ENCODE results near the gene CYP4F22. TPM values are rescaled to one million over a fixed set of nuclear protein-coding genes. Genes with fewer than 3 reads are reported as not detected.

CYP4F22 gene
- total RNA-seq, 6 donors from 2014 or later: 0.11 to 3.1 (median 0.20) TPM; not detected in 1

DNA sequence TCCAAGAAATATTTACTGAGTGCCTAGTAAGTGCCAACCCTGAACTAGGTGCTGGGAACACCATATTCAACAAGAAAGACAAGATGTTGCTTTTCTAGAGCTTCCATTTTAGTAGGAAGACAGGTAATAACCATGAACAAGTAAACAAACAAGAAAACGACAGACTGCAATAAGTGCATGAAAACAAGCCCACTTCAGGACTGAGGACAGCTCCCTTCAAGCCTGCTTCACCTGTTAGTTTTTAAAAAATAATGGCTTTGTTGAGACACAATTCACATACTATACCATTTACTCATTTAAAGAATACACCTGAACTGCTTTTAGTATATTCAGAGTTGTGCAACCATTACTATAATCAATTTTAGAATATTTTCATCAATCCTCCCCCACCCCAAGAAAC, 30.4 kb downstream of the CYP4F22 start:
- no peaks in the 10 kb centered on the region for H3K9me3 ChIP-seq
- H3K4me1 ChIP-seq: no peaks in the 10 kb centered on the region
- H3K27me3 ChIP-seq: no peaks in the 10 kb centered on the region
- H3K4me3 ChIP-seq: no peak overlapping the region
- ATAC-seq (ENCODE audit: low FRiP score in 2 of 2): no peak
- WGBS, 2 donors: 61 to 62% methylated on average over 1 of the region's 1 CpG
- no peak for DNase-seq
- TF ChIP-seq POLR2A (IDR thresholded peaks at IDR 0.05) (no peak), CTCF (IDR thresholded peaks at IDR 0.05) (no peak)
- no peaks in the 10 kb centered on the region for H3K36me3 ChIP-seq
- no peak overlapping the region for H3K27ac ChIP-seq

- H3K9me3 ChIP-seq: no peaks in the 10 kb centered on the region
- H3K4me1 ChIP-seq: no peaks in the 10 kb centered on the region
- TF ChIP-seq POLR2A (IDR thresholded peaks at IDR 0.05): no peak
- no peak for TF ChIP-seq EP300 (IDR thresholded peaks at IDR 0.05)
- no peak for TF ChIP-seq POLR2AphosphoS5 (IDR thresholded peaks at IDR 0.05)
- TF ChIP-seq CTCF (IDR thresholded peaks at IDR 0.05): no peak
- DNase-seq (no peak), ATAC-seq (ENCODE audit: low FRiP score in 2 of 2) (no peak)
- H3K27me3 ChIP-seq: no peaks in the 10 kb centered on the region
- no peaks in the 10 kb centered on the region for H3K36me3 ChIP-seq
- no peak overlapping the region for H3K4me3 ChIP-seq
- H3K27ac ChIP-seq: no peak overlapping the region
Measured at GRCh38 chr19:15539638-15540037, 31.3 kb downstream of the CYP4F22 start.

- Histone ChIP-seq H3K4me1 (no peaks in the 10 kb centered on the region), H3K4me3 (no peak overlapping the region), H3K27me3 (no peaks in the 10 kb centered on the region), H3K27ac (no peak overlapping the region), H3K36me3 (no peaks in the 10 kb centered on the region), H3K9me3 (no peaks in the 10 kb centered on the region)
- TF ChIP-seq EP300 (IDR thresholded peaks at IDR 0.05) (no peak), CTCF (IDR thresholded peaks at IDR 0.05) (no peak), POLR2A (IDR thresholded peaks at IDR 0.05) (no peak), POLR2AphosphoS5 (IDR thresholded peaks at IDR 0.05) (no peak)
- peak in 1 of 2 donors; percentile 54 for DNase-seq
- no peak for ATAC-seq (ENCODE audit: low FRiP score in 2 of 2)
- 85% methylated on average over 20 of the region's 20 CpGs for WGBS, 2 donors
Measured at GRCh38 chr19:15540435-15540834, 32.1 kb downstream of the CYP4F22 start.

- no peaks in the 10 kb centered on the region for H3K9me3 ChIP-seq
- H3K27me3 ChIP-seq: no peaks in the 10 kb centered on the region
- TF ChIP-seq POLR2AphosphoS5 (IDR thresholded peaks at IDR 0.05) (no peak), CTCF (IDR thresholded peaks at IDR 0.05) (no peak), POLR2A (IDR thresholded peaks at IDR 0.05) (no peak), EP300 (IDR thresholded peaks at IDR 0.05) (no peak)
- no peak overlapping the region for H3K27ac ChIP-seq
- no peak for DNase-seq
- H3K4me1 ChIP-seq: no peaks in the 10 kb centered on the region
- ATAC-seq (ENCODE audit: low FRiP score in 2 of 2): no peak
- H3K36me3 ChIP-seq: no peaks in the 10 kb centered on the region
- H3K4me3 ChIP-seq: no peak overlapping the region
Measured at GRCh38 chr19:15544283-15544682, 36.0 kb downstream of the CYP4F22 start.

DNA sequence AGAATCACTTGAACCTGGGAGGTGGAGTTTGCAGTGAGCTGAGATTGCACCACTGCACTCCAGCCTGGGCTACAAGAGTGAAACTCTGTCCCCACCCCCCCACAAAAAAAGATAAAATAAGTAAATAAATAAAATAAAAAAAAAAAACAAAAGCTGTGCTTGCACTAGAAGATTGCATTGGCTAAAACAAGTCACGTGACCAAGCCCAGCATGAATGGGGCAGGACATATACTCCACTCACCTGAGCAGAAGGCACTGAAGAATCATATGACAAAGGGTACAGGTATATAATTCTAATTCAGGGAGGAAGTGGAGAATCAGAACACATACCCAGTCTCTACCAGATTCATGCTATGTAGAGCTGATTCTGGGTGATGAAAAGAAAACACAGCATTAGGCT, 36.6 kb downstream of the CYP4F22 start:
- no peak for DNase-seq
- H3K27me3 ChIP-seq: no peaks in the 10 kb centered on the region
- no peaks in the 10 kb centered on the region for H3K9me3 ChIP-seq
- H3K27ac ChIP-seq: no peak overlapping the region
- ATAC-seq (ENCODE audit: low FRiP score in 2 of 2): no peak
- TF ChIP-seq CTCF (IDR thresholded peaks at IDR 0.05): no peak
- TF ChIP-seq EP300 (IDR thresholded peaks at IDR 0.05): no peak
- TF ChIP-seq POLR2A (IDR thresholded peaks at IDR 0.05): no peak
- TF ChIP-seq POLR2AphosphoS5 (IDR thresholded peaks at IDR 0.05): no peak
- H3K36me3 ChIP-seq: no peaks in the 10 kb centered on the region
- no peaks in the 10 kb centered on the region for H3K4me1 ChIP-seq
- 73 to 86% methylated on average over 1 of the region's 1 CpG for WGBS, 2 donors
- H3K4me3 ChIP-seq: no peak overlapping the region
